Neural crest cell (in vitro differentiated cells): ENCODE results near the gene QRFPR. TPM values are rescaled to one million over a fixed set of nuclear protein-coding genes. Genes with fewer than 3 reads are reported as not detected.
A peak's percentile ranks its signal among the peaks of the same experiment; 100 is the strongest.

ENCODE experiments used
- DNase-seq: peaks from one replicate; pipeline ENCODE4 v3.0.0; 2021; ENCODE audit warnings: low read depth, mixed read lengths, low spot score
- H3K27ac Mint-ChIP-seq: one replicate; pipeline ENCODE4 v1.8.0; 2021; ENCODE audit warnings: mild to moderate bottlenecking, mixed read lengths; ENCODE audit not compliant: unreplicated experiment
- H3K27me3 Mint-ChIP-seq: 2 replicates; pipeline ENCODE4 v1.8.0; 2021; ENCODE audit warnings: low read depth, mild to moderate bottlenecking, mixed read lengths
- H3K36me3 Mint-ChIP-seq: 2 replicates; pipeline ENCODE4 v1.8.0; 2021; ENCODE audit warnings: low read depth, mild to moderate bottlenecking, mixed read lengths
- H3K4me1 Mint-ChIP-seq: 2 replicates; pipeline ENCODE4 v1.8.0; 2021; ENCODE audit warnings: mixed read lengths
- H3K4me3 Mint-ChIP-seq: one replicate; pipeline ENCODE4 v1.8.0; 2021; ENCODE audit warnings: mild to moderate bottlenecking, mixed read lengths
- H3K9me3 Mint-ChIP-seq: 2 replicates; pipeline ENCODE4 v1.8.0; 2021; ENCODE audit warnings: mixed read lengths
- CTCF ChIP-seq: fragments of 200-600 bp; sonication (generic); conservative IDR thresholded peaks from 2 replicates; pipeline ENCODE4 v1.5.0; 2021; ENCODE audit warnings: antibody characterized with exemption, mild to moderate bottlenecking
- total RNA-seq: library from RNA; stranded (reverse); gene quantifications from 2 replicates; pipeline ENCODE4 v1.2.1, GENCODE V29; 2021

Gene QRFPR
- total RNA-seq, 1 donor from 2014 or later, result 0.51 TPM

- H3K27ac Mint-ChIP-seq, result no peak overlapping the region
- no peaks in the 10 kb centered on the region for H3K36me3 Mint-ChIP-seq
- no peaks in the 10 kb centered on the region for H3K9me3 Mint-ChIP-seq
- no peaks in the 10 kb centered on the region for H3K4me1 Mint-ChIP-seq
- no peak overlapping the region for H3K4me3 Mint-ChIP-seq
- peaks cover 15% of the 10 kb centered on the region for H3K27me3 Mint-ChIP-seq
- TF ChIP-seq CTCF, result peak; percentile 76
- peak; percentile 43 for DNase-seq
Measured at GRCh38 chr4:121370729-121371325, 10.0 kb downstream of the QRFPR start.

- Mint-ChIP-seq H3K27me3 (no peaks in the 10 kb centered on the region), H3K9me3 (peaks cover under 1% of the 10 kb centered on the region), H3K36me3 (no peaks in the 10 kb centered on the region), H3K4me1 (no peaks in the 10 kb centered on the region), H3K4me3 (no peak overlapping the region), H3K27ac (no peak overlapping the region)
- TF ChIP-seq CTCF, result no peak
- DNase-seq, result no peak
Measured at GRCh38 chr4:121360495-121360894, 20.3 kb downstream of the QRFPR start.

GRCh38 chr4:121358473-121358872 lies 22.3 kb downstream of the QRFPR start:
- no peak for DNase-seq
- peaks cover 14% of the 10 kb centered on the region for H3K9me3 Mint-ChIP-seq
- H3K27ac Mint-ChIP-seq, result no peak overlapping the region
- no peaks in the 10 kb centered on the region for H3K27me3 Mint-ChIP-seq
- H3K36me3 Mint-ChIP-seq, result peaks cover 11% of the 10 kb centered on the region
- H3K4me3 Mint-ChIP-seq, result no peak overlapping the region
- no peak for TF ChIP-seq CTCF
- no peaks in the 10 kb centered on the region for H3K4me1 Mint-ChIP-seq

- peaks cover 11% of the 10 kb centered on the region for H3K36me3 Mint-ChIP-seq
- no peaks in the 10 kb centered on the region for H3K27me3 Mint-ChIP-seq
Measured at GRCh38 chr4:121353213-121353612, 27.6 kb downstream of the QRFPR start.

GRCh38 chr4:121344098-121344497 lies 36.7 kb downstream of the QRFPR start:
- H3K4me3 Mint-ChIP-seq, result no peak overlapping the region
- H3K27me3 Mint-ChIP-seq, result no peaks in the 10 kb centered on the region
- H3K27ac Mint-ChIP-seq, result no peak overlapping the region
- H3K36me3 Mint-ChIP-seq, result no peaks in the 10 kb centered on the region
- TF ChIP-seq CTCF, result no peak
- H3K9me3 Mint-ChIP-seq, result no peaks in the 10 kb centered on the region
- no peak for DNase-seq
- no peaks in the 10 kb centered on the region for H3K4me1 Mint-ChIP-seq

More at GRCh38 chr4:121353213-121353612, 27.6 kb downstream of the QRFPR start:
- TF ChIP-seq CTCF, result no peak
- H3K4me3 Mint-ChIP-seq, result no peak overlapping the region
- no peak for DNase-seq
- no peaks in the 10 kb centered on the region for H3K4me1 Mint-ChIP-seq
- peaks cover 18% of the 10 kb centered on the region for H3K9me3 Mint-ChIP-seq
- H3K27ac Mint-ChIP-seq, result no peak overlapping the region
